GM12873 (cell line): ENCODE results near the gene GALNT5.

Experiments
- CTCF ChIP-seq: IDR thresholded peaks from 2 replicates; pipeline ENCODE4 v1.5.1; 2012; ENCODE audit warnings: low read depth, mild to moderate bottlenecking, moderate library complexity, low read length, control low read depth; ENCODE audit not compliant: insufficient read depth; ENCODE audit errors: missing control alignments

Gene GALNT5

DNA sequence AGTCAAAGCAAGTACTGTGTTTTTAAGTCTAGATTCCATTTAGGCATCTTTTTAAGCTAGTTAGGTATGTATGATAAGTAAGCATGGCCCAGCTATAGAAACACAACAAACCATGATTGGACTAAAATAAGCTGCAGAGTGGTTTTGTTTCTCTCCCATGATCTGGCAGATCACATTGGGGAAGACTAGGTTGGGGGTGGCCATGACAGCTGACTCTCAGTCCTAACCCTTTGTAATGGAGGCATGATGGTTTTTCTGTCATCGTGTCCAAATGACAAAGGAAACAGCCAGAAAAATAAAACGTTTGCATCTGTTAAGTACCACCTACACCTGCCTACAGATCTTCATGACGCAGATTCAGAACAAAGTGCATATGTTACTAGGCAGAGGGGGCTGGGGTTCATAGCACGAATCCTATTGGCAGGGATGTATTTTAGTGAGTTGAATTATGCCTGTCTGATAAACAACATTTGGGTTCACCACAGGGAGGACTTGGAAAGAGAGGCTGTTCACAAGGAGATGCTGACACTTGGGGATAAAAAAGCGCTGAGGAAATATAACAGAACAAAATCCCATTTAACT is 33.8 kb upstream of the GALNT5 start:
- TF ChIP-seq CTCF: no peak

DNA sequence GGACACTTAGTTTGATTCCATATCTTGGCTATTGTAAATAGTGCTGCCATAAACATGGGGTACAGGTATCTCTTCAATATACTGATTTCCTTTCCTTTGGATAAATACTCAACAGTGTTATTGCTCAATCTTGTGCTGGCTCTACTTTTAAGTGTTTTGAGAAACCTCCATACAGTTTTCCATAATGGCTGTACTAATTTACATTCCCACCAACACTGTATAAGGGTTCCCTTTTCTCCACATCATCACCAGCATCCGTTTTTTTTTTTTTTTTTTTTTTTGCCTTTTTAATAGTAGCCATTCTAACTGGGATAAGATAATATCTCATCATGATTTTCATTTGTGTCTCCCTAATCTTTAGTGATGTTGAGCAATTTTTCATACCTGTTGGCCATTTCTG is 29.9 kb upstream of the GALNT5 start:
- TF ChIP-seq CTCF: no peak

- TF ChIP-seq CTCF: no peak
Observed at GRCh38 chr2:157228946-157229345, 28.6 kb upstream of the GALNT5 start.

DNA sequence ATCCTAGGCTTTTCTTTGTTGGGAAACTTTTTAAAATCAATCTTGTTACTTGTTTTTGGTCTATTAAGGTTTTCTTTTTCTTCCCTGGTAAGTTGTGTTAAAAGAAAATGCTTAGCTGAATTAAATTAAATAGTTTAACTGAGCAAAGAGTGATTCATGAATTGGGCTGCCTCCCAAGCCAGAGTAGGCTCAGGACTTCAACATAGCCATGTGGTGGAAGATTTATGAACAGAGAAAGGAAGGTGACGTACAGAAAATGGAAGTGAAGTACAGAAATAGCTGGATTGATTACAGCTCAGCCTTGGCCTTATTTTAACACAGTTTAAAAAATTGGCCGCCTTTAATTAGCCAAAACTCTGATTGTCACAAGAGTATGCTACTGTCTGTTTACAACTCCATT is 27.9 kb upstream of the GALNT5 start:
- TF ChIP-seq CTCF: no peak

- TF ChIP-seq CTCF: no peak
Observed at GRCh38 chr2:157231476-157231875, 26.0 kb upstream of the GALNT5 start.

DNA sequence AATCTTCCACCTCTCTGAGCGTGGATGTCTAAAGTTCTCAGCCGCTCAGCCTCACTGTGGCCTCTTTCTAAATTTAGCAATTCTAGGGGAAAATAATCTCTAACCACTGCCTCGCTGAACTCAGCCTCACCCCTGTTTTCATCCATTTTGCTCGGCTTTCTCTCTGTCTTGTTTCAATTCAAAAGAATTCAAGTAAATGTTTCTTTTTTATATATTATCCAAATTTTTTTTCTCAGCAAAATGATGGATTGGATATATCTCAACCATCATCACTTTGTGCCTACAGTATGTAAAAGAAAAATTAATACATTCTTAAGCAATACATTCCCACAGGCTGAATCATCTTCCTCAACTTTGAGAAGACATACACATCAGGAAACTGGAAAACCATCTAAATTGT is 24.0 kb upstream of the GALNT5 start:
- TF ChIP-seq CTCF: no peak

- TF ChIP-seq CTCF: no peak
Observed at GRCh38 chr2:157236404-157236803, 21.1 kb upstream of the GALNT5 start.
